ENCODE measurements around the gene CAMK1D. TPM values are rescaled to one million over a fixed set of nuclear protein-coding genes. Genes with fewer than 3 reads are reported as not detected.

Gene CAMK1D
- total RNA-seq, 3 donors from 2014 or later (not counting 1 experiment from before 2014, with no cell fraction given), result 44.2 to 56.4 (median 49.7) TPM

GRCh38 chr10:12766223-12766622, 416.9 kb downstream of the CAMK1D start:
- H3K27me3 Mint-ChIP-seq (ENCODE audit: low read depth in 2 of 2), result no peaks in the 10 kb centered on the region
- intact Hi-C loops (cut with micrococcal nuclease), result no loop called here
- Histone ChIP-seq H3K36me3 (ENCODE audit: control insufficient read depth, insufficient read depth, low read length) (peaks cover 11% of the 10 kb centered on the region), H3K27me3 (ENCODE audit: control insufficient read depth, insufficient read depth, low read length) (no peaks in the 10 kb centered on the region), H3K4me1 (ENCODE audit: control insufficient read depth, insufficient read depth, low read length) (no peaks in the 10 kb centered on the region), H3K9me3 (ENCODE audit: control insufficient read depth, insufficient read depth, low read length) (no peaks in the 10 kb centered on the region), H3K4me3 (ENCODE audit: low read length) (no peak overlapping the region), H3K27ac (ENCODE audit: low read length) (no peak overlapping the region)
- no peaks in the 10 kb centered on the region for H3K9me3 Mint-ChIP-seq
- H3K4me3 Mint-ChIP-seq, result no peak overlapping the region
- H3K27ac Mint-ChIP-seq, result no peak overlapping the region
- DNase-seq (no peak), ATAC-seq (no peak)
- WGBS (ENCODE audit: insufficient coverage), result 84% methylated on average over 4 of the region's 5 CpGs
- H3K4me1 Mint-ChIP-seq, result peaks cover 0 to 4% of the 10 kb centered on the region in 2 donors
- H3K36me3 Mint-ChIP-seq, result peaks cover 20% of the 10 kb centered on the region
- TF ChIP-seq CTCF (IDR thresholded peaks at IDR 0.05), result no peak

- Mint-ChIP-seq H3K9me3 (no peaks in the 10 kb centered on the region), H3K27ac (no peak overlapping the region), H3K4me1 (peaks cover 0 to 8% of the 10 kb centered on the region in 2 donors), H3K27me3 (ENCODE audit: low read depth in 2 of 2) (no peaks in the 10 kb centered on the region), H3K4me3 (no peak overlapping the region), H3K36me3 (peaks cover 13% of the 10 kb centered on the region)
- Histone ChIP-seq H3K9me3 (ENCODE audit: control insufficient read depth, insufficient read depth, low read length) (no peaks in the 10 kb centered on the region), H3K4me1 (ENCODE audit: control insufficient read depth, insufficient read depth, low read length) (no peaks in the 10 kb centered on the region), H3K27me3 (ENCODE audit: control insufficient read depth, insufficient read depth, low read length) (no peaks in the 10 kb centered on the region), H3K4me3 (ENCODE audit: low read length) (no peak overlapping the region), H3K36me3 (ENCODE audit: control insufficient read depth, insufficient read depth, low read length) (peaks cover 9% of the 10 kb centered on the region), H3K27ac (ENCODE audit: low read length) (no peak overlapping the region)
- ATAC-seq (no peak), DNase-seq (no peak)
- intact Hi-C loops (cut with micrococcal nuclease), result no loop called here
- 92% methylated on average over 14 of the region's 16 CpGs for WGBS (ENCODE audit: insufficient coverage)
- TF ChIP-seq CTCF (IDR thresholded peaks at IDR 0.05), result no peak
These were observed 419.1 kb downstream of the CAMK1D start for GRCh38 chr10:12768156-12769100.

GRCh38 chr10:12769323-12770044, 420.1 kb downstream of the CAMK1D start:
- DNase-seq (no peak), ATAC-seq (no peak)
- Histone ChIP-seq H3K27ac (ENCODE audit: low read length) (no peak overlapping the region), H3K9me3 (ENCODE audit: control insufficient read depth, insufficient read depth, low read length) (no peaks in the 10 kb centered on the region), H3K4me3 (ENCODE audit: low read length) (no peak overlapping the region), H3K27me3 (ENCODE audit: control insufficient read depth, insufficient read depth, low read length) (no peaks in the 10 kb centered on the region), H3K36me3 (ENCODE audit: control insufficient read depth, insufficient read depth, low read length) (peaks cover 9% of the 10 kb centered on the region), H3K4me1 (ENCODE audit: control insufficient read depth, insufficient read depth, low read length) (no peaks in the 10 kb centered on the region)
- H3K27ac Mint-ChIP-seq, result no peak overlapping the region
- peaks cover 13% of the 10 kb centered on the region for H3K36me3 Mint-ChIP-seq
- H3K9me3 Mint-ChIP-seq, result no peaks in the 10 kb centered on the region
- H3K4me1 Mint-ChIP-seq, result peaks cover 0 to 14% of the 10 kb centered on the region in 2 donors
- intact Hi-C loops (cut with micrococcal nuclease), result no loop called here
- H3K27me3 Mint-ChIP-seq (ENCODE audit: low read depth in 2 of 2), result no peaks in the 10 kb centered on the region
- H3K4me3 Mint-ChIP-seq, result no peak overlapping the region
- WGBS (ENCODE audit: insufficient coverage), result 91% methylated on average over 13 of the region's 14 CpGs
- no peak for TF ChIP-seq CTCF (IDR thresholded peaks at IDR 0.05)
